ENCODE measurements around the gene YWHAG.
"Not testable (repeated sequence)": the region's sequence is repeated elsewhere in the genome, so short reads cannot be mapped to it uniquely, and the experiment has no call there.

YWHAG gene

GRCh38 chr7:76346097-76346496, 12.7 kb downstream of the YWHAG start:
- no peak for DNase-seq

- DNase-seq: no peak
Observed at GRCh38 chr7:76343931-76344321, 14.9 kb downstream of the YWHAG start.

GRCh38 chr7:76343294-76343930, 15.4 kb downstream of the YWHAG start:
- DNase-seq: no peak

- no peak for DNase-seq
Observed at GRCh38 chr7:76342222-76342621, 16.6 kb downstream of the YWHAG start.

GRCh38 chr7:76340617-76341131, 18.1 kb downstream of the YWHAG start:
- DNase-seq: no peak

GRCh38 chr7:76338298-76339084, 20.3 kb downstream of the YWHAG start:
- DNase-seq: no peak

GRCh38 chr7:76337147-76337546, 21.6 kb downstream of the YWHAG start:
- DNase-seq: no peak

GRCh38 chr7:76336094-76336493, 22.7 kb downstream of the YWHAG start:
- DNase-seq: no peak

- not testable (repeated sequence) for DNase-seq
Observed at GRCh38 chr7:76335417-76335816, 23.4 kb downstream of the YWHAG start.

GRCh38 chr7:76334320-76334967, 24.3 kb downstream of the YWHAG start:
- DNase-seq: no peak

GRCh38 chr7:76333511-76334101, 25.2 kb downstream of the YWHAG start:
- no peak for DNase-seq

GRCh38 chr7:76332078-76332477, 26.7 kb downstream of the YWHAG start:
- no peak for DNase-seq

- DNase-seq: no peak
Observed at GRCh38 chr7:76330673-76331072, 28.1 kb downstream of the YWHAG start.

GRCh38 chr7:76330261-76330660, 28.5 kb downstream of the YWHAG start:
- no peak for DNase-seq

GRCh38 chr7:76329479-76329878, 29.3 kb downstream of the YWHAG start:
- no peak for DNase-seq

- no peak for DNase-seq
Observed at GRCh38 chr7:76328389-76328788, 30.4 kb downstream of the YWHAG start.

- DNase-seq: no peak
Observed at GRCh38 chr7:76327610-76328009, 31.2 kb downstream of the YWHAG start.

GRCh38 chr7:76326646-76327233, 32.1 kb downstream of the YWHAG start:
- DNase-seq: no peak

GRCh38 chr7:76325811-76326210, 33.0 kb downstream of the YWHAG start:
- no peak for DNase-seq

GRCh38 chr7:76325092-76325491, 33.7 kb downstream of the YWHAG start:
- DNase-seq: no peak

GRCh38 chr7:76318488-76319353, 40.1 kb downstream of the YWHAG start:
- DNase-seq: peak; percentile 73 to 76

Measured in CD4-positive, alpha-beta T cell treated with Interleukin-1 beta for 1 hour (primary cell).